OCI-LY1 (cell line): ENCODE data around the gene LDLRAD4.

ENCODE experiments used
- H2AFZ ChIP-seq: fragments of 200-600 bp; sonication (generic), shearing (Covaris generic); 2 replicates; pipeline ENCODE4 v1.6.0; 2014; ENCODE audit warnings: antibody characterized with exemption, mild to moderate bottlenecking, low read length
- H3F3A ChIP-seq: fragments of 200-600 bp; sonication (generic), shearing (Covaris generic); 2 replicates; pipeline ENCODE4 v1.6.0; 2014; ENCODE audit warnings: mild to moderate bottlenecking, antibody characterized with exemption, low read length, moderate library complexity; ENCODE audit not compliant: insufficient read depth
- H3K27ac ChIP-seq: fragments of 200-600 bp; sonication (generic); 2 replicates; pipeline ENCODE4 v1.5.1; 2014; ENCODE audit warnings: low read length, mixed run types, mild to moderate bottlenecking, low read depth; ENCODE audit not compliant: poor library complexity, severe bottlenecking
- H3K27me3 ChIP-seq: fragments of 200-600 bp; sonication (generic); 2 replicates; pipeline ENCODE4 v1.6.0; 2014; ENCODE audit warnings: antibody characterized with exemption, mild to moderate bottlenecking, low read length, moderate library complexity; ENCODE audit not compliant: insufficient read depth
- H3K36me3 ChIP-seq: fragments of 200-600 bp; sonication (generic); 2 replicates; pipeline ENCODE4 v1.6.1; 2014; ENCODE audit warnings: mild to moderate bottlenecking, antibody characterized with exemption, low read length, moderate library complexity, mixed read lengths; ENCODE audit not compliant: insufficient read depth
- H3K4me1 ChIP-seq: fragments of 200-600 bp; sonication (generic); 2 replicates; pipeline ENCODE4 v1.5.1; 2014; ENCODE audit warnings: mild to moderate bottlenecking, low read length, moderate library complexity; ENCODE audit not compliant: insufficient read depth, severe bottlenecking
- H3K4me2 ChIP-seq: fragments of 200-600 bp; sonication (generic), shearing (Covaris generic); 2 replicates; pipeline ENCODE4 v1.6.1; 2014; ENCODE audit warnings: low read length
- H3K4me3 ChIP-seq: fragments of 200-600 bp; sonication (generic); 2 replicates; pipeline ENCODE4 v1.5.1; 2014; ENCODE audit warnings: low read length, low read depth, mild to moderate bottlenecking, mixed read lengths; ENCODE audit not compliant: poor library complexity, severe bottlenecking
- H3K79me2 ChIP-seq: fragments of 200-600 bp; shearing (Covaris generic); 2 replicates; pipeline ENCODE4 v1.6.1; 2016; ENCODE audit warnings: mixed run types, low read length, mixed read lengths; ENCODE audit not compliant: insufficient read depth
- H3K9ac ChIP-seq: fragments of 200-600 bp; sonication (generic), shearing (Covaris generic); 2 replicates; pipeline ENCODE4 v1.6.1; 2014; ENCODE audit warnings: mild to moderate bottlenecking, low read length, mixed read lengths
- H3K9me2 ChIP-seq: fragments of 200-600 bp; sonication (generic), shearing (Covaris generic); 2 replicates; pipeline ENCODE4 v1.6.1; 2014; ENCODE audit warnings: low read depth, mild to moderate bottlenecking, low read length, mixed read lengths
- H3K9me3 ChIP-seq: fragments of 200-600 bp; shearing (Covaris generic); 2 replicates; pipeline ENCODE4 v1.6.1; 2014; ENCODE audit warnings: low read length, mixed read lengths
- H4K20me1 ChIP-seq: fragments of 200-600 bp; sonication (generic), shearing (Covaris generic); 2 replicates; pipeline ENCODE4 v1.6.0; 2016; ENCODE audit warnings: mild to moderate bottlenecking, low read length; ENCODE audit not compliant: insufficient read depth
- EZH2 ChIP-seq: fragments of 200-600 bp; sonication (generic), shearing (Covaris generic); IDR thresholded peaks from 2 replicates; pipeline ENCODE4 v1.8.0; 2017; ENCODE audit warnings: borderline replicate concordance, mixed run types, mild to moderate bottlenecking, antibody characterized with exemption, low read length, moderate library complexity, mixed read lengths
- TF ChIP-seq, protein P1 (sequence below): fragments of 200-600 bp; sonication (generic), shearing (Covaris generic); IDR thresholded peaks from 2 replicates; pipeline ENCODE4 v1.5.1; 2017; ENCODE audit warnings: mild to moderate bottlenecking, antibody characterized with exemption, low read length, moderate library complexity, mixed read lengths

Gene LDLRAD4

GRCh38 chr18:13624563-13625237 lies 406.1 kb downstream of the LDLRAD4 start:
- Histone ChIP-seq H3K9me3 (no peaks in the 10 kb centered on the region), H3K27me3 (no peaks in the 10 kb centered on the region), H3K4me2 (no peak overlapping the region; the same call in 1 of the 2 replicates), H3K9ac (no peak overlapping the region; the same call in 1 of the 2 replicates), H4K20me1 (no peaks in the 10 kb centered on the region), H3K4me1 (peaks cover 79% of the 10 kb centered on the region), H3K36me3 (peaks cover 90% of the 10 kb centered on the region), H3F3A (no peaks in the 10 kb centered on the region), H3K4me3 (no peak overlapping the region), H3K27ac (peak overlapping the region; percentile 50), H2AFZ (no peak overlapping the region), H3K9me2 (no peaks in the 10 kb centered on the region), H3K79me2 (peaks cover 31% of the 10 kb centered on the region)
- TF ChIP-seq, protein P1, sequence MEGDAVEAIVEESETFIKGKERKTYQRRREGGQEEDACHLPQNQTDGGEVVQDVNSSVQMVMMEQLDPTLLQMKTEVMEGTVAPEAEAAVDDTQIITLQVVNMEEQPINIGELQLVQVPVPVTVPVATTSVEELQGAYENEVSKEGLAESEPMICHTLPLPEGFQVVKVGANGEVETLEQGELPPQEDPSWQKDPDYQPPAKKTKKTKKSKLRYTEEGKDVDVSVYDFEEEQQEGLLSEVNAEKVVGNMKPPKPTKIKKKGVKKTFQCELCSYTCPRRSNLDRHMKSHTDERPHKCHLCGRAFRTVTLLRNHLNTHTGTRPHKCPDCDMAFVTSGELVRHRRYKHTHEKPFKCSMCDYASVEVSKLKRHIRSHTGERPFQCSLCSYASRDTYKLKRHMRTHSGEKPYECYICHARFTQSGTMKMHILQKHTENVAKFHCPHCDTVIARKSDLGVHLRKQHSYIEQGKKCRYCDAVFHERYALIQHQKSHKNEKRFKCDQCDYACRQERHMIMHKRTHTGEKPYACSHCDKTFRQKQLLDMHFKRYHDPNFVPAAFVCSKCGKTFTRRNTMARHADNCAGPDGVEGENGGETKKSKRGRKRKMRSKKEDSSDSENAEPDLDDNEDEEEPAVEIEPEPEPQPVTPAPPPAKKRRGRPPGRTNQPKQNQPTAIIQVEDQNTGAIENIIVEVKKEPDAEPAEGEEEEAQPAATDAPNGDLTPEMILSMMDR, result no peak
- TF ChIP-seq EZH2, result no peak

DNA sequence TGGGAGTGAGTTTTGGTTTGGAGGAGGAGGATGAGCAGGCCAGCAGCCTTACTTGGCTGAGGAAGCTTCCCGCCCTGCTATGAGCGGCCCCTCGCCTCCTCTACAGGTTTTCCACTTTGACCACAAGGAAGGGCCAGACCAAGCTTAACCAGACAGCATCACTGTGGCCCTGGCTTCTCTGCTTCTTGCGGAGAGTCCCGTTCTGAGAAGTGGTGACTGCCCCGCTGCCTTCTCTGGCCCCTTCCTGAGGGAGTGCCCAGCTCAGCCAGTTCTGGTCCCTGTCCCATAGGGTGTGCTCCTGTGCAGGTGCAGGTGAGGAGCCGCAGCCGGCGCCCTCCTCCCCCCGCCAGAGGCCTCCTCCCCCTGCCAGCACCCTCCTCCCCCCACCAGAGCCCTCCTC lies 406.8 kb downstream of the LDLRAD4 start:
- H3K4me2 ChIP-seq, result no peak overlapping the region; the same call in 1 of the 2 replicates
- H3K9ac ChIP-seq, result no peak overlapping the region; the same call in 1 of the 2 replicates
- H3K27me3 ChIP-seq, result no peaks in the 10 kb centered on the region
- H3K27ac ChIP-seq, result peak overlapping the region; percentile 50
- no peaks in the 10 kb centered on the region for H4K20me1 ChIP-seq
- peaks cover 90% of the 10 kb centered on the region for H3K36me3 ChIP-seq
- H3K9me3 ChIP-seq, result no peaks in the 10 kb centered on the region
- no peaks in the 10 kb centered on the region for H3F3A ChIP-seq
- H3K9me2 ChIP-seq, result no peaks in the 10 kb centered on the region
- peaks cover 33% of the 10 kb centered on the region for H3K79me2 ChIP-seq
- no peak for TF ChIP-seq EZH2
- TF ChIP-seq, protein P1, result peak; percentile 14; the same call in 1 of the 2 replicates
- H3K4me3 ChIP-seq, result no peak overlapping the region
- H2AFZ ChIP-seq, result no peak overlapping the region
- peaks cover 77% of the 10 kb centered on the region for H3K4me1 ChIP-seq

DNA sequence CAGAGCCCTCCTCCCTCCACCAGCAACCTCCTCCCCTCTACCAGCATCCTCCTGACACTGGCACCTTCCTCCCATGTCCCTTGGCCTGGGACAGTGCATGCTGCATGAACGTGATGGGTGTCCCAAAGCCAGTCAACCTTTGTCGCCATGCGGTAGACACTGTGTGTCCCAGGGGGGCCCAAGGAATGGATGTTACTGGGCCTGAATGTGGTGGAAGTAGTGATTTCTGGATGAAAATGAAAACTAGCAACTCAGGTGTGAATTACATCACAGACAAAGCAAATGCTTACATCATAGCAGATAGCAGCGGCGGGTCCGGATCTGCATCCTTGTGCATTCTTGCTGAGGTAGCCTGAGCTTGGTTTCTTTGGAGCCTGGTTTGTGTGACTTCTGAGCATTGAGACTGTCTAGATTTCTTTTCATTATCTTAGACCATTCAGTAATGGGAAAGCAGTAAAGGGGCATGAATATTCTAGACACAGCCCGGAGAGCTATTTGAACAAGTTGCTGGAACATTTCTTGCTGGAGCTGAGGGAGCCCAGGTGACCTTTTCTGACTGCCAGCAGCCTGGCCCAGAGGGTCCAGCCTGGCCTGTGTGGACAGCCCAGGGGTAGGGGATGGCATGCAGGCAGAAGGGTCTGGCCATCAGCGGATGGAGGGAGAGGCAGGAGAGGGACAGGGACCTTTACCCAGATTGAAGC lies 407.4 kb downstream of the LDLRAD4 start:
- no peak overlapping the region; the same call in 1 of the 2 replicates for H3K4me2 ChIP-seq
- no peaks in the 10 kb centered on the region for H3K9me2 ChIP-seq
- no peak overlapping the region for H2AFZ ChIP-seq
- H3K9me3 ChIP-seq, result 0 out of 2 replicates have a peak, but pooled peaks cover 2% of the 10 kb centered on the region
- H3F3A ChIP-seq, result no peaks in the 10 kb centered on the region
- peaks cover 91% of the 10 kb centered on the region for H3K36me3 ChIP-seq
- H3K4me1 ChIP-seq, result peaks cover 72% of the 10 kb centered on the region
- H3K79me2 ChIP-seq, result peaks cover 35% of the 10 kb centered on the region
- no peaks in the 10 kb centered on the region for H4K20me1 ChIP-seq
- no peaks in the 10 kb centered on the region for H3K27me3 ChIP-seq
- no peak overlapping the region for H3K4me3 ChIP-seq
- H3K9ac ChIP-seq, result no peak overlapping the region
- no peak for TF ChIP-seq EZH2
- TF ChIP-seq, protein P1, result no peak
- H3K27ac ChIP-seq, result peak overlapping the region; percentile 62
